HG03378 (cell line): Measurements from ENCODE around the gene CABP2.
"Not testable (repeated sequence)": the region's sequence is repeated elsewhere in the genome, so short reads cannot be mapped to it uniquely, and the experiment has no call there.

ENCODE experiments used
- ATAC-seq: cut with Tn5 transposase; IDR thresholded peaks from one replicate; pipeline ENCODE4 v1.9.1; 2021; ENCODE audit warnings: mild to moderate bottlenecking, moderate library complexity; ENCODE audit not compliant: unreplicated experiment

CABP2 gene

GRCh38 chr11:67539550-67539949, 16.3 kb upstream of the CABP2 start:
- ATAC-seq: no peak

DNA sequence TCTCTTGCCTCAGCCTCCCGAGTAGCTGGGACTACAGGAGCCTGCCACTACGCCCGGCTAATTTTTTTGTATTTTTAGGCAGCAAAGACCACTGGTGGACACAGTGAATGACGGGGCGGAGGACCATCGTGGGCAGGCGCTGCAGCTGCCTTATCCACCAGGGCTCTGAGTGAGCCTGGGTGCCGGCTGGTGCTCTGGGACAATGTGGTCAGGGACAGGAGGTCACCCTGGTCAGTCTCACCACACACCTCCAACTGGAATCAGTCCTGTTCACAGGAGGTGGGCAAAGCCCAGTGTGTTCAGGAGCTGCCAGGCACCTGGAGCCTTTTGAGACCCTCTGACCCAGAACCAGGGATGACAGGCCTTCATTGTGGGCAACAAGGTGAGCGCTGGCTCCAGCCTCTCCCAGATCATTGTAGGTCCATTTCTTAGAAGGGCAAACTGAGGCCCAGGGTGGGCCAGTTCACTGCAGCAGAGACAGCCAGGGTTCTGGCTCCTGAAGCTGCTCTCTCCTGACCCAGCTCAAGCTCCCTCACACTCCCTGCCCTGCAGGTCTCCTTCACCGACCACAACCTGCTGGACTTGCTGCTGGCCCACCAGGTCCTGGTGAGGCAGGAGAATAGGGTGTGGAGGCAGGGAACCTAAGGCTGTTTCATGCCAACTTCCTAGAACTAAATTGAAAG, 15.7 kb upstream of the CABP2 start:
- no peak for ATAC-seq

DNA sequence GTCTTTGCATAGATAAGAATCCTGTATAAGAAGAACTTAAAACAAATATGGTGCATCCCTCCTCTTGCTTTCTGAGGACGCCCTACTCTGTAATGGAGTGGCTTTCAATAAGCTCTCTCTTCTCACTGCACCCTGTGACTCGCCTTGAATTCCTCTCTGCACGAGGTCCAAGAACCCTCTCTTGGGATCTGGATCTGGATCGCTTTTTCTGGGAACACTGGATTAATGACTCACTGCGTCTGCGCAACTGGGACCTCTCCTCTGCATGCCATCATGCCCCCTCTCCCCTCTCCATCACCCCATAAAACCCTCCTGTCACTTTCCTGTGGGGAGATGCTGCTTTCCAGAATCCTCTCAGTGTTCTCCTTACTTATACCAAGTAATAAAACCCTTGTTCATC, 15.1 kb upstream of the CABP2 start:
- ATAC-seq: no peak

- ATAC-seq: no peak
Observed at GRCh38 chr11:67535561-67535960, 12.3 kb upstream of the CABP2 start.

GRCh38 chr11:67534070-67534679, 10.9 kb upstream of the CABP2 start:
- no peak for ATAC-seq

DNA sequence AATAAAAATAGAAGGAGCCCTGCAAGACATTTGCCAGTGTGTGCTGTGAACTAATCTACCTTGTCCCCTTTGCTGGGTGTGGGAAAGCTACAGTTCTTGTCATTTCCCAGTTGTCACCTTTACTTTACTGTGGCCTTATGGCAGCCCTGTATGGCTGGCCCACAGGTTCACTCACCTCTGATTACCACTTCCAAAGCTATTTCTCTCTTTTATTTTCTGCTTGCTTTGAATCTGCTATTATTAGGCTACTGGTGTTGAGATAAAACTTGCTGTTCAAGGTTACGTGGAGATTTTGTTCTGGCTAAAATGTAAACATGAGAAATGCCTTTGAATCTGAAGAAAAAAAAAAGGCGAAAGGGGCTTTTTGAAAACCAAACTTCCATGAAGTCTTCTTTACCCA, 9.6 kb upstream of the CABP2 start:
- no peak for ATAC-seq

DNA sequence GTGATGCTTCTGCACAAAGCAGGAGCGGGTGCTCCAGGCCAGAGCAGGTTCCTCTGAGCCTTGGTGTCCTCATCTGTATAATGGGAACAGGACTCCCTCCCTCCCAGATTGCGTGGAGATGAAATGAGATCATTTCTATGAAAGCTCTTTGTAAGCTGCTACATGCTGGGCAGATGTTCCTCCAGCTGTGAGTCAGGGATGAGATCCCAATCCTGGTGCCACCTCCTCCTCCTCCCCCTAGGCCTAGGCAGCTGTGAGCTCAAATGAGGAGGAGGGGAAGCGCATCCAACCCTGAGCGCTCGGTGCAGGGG, 7.0 kb upstream of the CABP2 start:
- no peak for ATAC-seq

GRCh38 chr11:67528376-67528775, 5.1 kb upstream of the CABP2 start:
- ATAC-seq: no peak

DNA sequence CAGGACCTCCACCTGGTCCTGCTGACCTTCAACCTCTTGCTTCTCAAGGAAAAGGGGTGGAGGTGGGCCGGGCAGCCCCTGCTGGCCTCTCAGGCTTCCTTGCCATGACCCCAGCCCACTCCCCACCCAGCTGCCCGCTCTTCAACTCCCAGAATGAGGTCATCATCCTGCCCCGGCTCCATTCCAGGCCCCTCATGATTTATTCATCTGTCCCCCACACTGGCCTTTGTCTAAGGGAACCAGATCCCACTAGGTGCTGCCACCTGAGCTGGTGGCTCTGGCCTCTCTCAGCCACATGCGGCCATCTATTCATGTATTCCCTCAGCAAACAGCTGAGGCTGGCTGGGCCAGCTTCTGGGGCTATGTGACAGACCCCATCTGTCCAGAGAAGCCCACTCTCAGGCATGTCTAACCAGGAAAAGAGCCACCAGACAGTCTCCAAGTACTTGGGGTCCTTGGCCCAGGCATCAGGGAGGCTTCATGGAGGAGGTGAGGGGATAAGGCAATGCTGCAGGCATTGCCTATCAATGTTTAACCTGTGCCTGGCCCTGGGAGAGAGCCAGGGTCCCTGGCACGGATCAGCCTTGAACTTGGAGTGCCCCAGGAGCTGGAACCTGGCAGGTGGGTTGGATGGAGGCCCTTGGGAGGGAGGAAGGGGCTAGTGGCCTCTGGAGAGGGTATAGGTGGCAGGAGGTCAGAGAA, 2.2 kb upstream of the CABP2 start:
- ATAC-seq: no peak

- no peak for ATAC-seq
Observed at GRCh38 chr11:67524480-67524808, 1.2 kb upstream of the CABP2 start.

- no peak for ATAC-seq
Observed at GRCh38 chr11:67523556-67524479, 572 bp upstream of the CABP2 start.

GRCh38 chr11:67522338-67522737, 908 bp downstream of the CABP2 start:
- no peak for ATAC-seq

GRCh38 chr11:67521924-67522323, 1.3 kb downstream of the CABP2 start:
- no peak for ATAC-seq

GRCh38 chr11:67520856-67521824, 2.1 kb downstream of the CABP2 start:
- no peak for ATAC-seq

- no peak for ATAC-seq
Observed at GRCh38 chr11:67519726-67520125, 3.5 kb downstream of the CABP2 start.

- ATAC-seq: no peak
Observed at GRCh38 chr11:67517784-67518552, 5.3 kb downstream of the CABP2 start.

DNA sequence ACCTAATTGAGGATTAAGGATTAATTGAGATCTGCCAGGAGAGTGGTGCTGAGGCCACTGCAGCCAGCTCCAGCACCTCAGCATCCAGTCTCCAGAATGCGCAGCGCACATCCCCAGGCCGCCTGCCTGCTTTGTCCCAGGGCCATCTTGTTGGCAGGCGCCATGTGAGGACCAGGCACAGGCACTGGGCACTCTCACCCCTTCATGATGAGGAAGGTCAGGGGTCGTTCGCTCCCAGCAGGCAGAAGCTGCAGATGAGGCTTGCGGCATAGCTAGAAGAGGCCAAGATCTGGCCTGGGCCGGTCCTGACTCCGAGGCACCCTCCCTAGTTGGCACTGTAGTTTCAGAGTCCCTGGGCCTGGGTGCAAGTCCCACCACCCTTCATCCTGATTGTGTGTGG, 6.4 kb downstream of the CABP2 start:
- no peak for ATAC-seq

DNA sequence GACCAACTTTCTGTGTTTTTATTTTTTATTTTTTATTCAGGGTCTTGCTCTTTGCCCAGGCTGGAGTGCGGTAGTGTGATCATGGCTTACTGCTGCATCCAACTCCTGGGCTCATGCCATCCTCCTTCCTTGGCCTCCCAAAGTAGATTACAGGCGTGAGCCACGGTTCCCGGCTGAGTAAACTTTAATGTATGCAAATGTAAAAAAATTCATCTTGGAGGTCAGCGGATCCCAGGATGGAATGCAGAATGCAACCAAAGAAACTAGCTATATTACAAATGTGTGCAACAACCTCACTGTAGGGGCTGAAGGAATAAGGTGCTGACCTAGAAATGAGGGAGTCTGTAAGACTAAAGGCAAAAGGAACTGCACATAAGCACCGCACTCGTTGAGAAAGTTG, 9.1 kb downstream of the CABP2 start:
- no peak for ATAC-seq

- not testable (repeated sequence) for ATAC-seq
Observed at GRCh38 chr11:67511558-67511957, 11.7 kb downstream of the CABP2 start.

GRCh38 chr11:67510023-67510345, 13.3 kb downstream of the CABP2 start:
- ATAC-seq: no peak
